H1 (cell line): ENCODE measurements around the gene USF1. TPM values are rescaled to one million over a fixed set of nuclear protein-coding genes. Genes with fewer than 3 reads are reported as not detected.

Experiments used
- CHD1 ChIP-seq: IDR thresholded peaks from 2 replicates; pipeline ENCODE4 v1.6.1; 2012; ENCODE audit warnings: low read depth, low read length, improper control_type of control experiment
- HDAC2 ChIP-seq, 2 experiments: fragments of 300-600 bp in 1 of 2; sonication (generic) in 1 of 2; IDR thresholded peaks; 2 replicates each; pipeline ENCODE4 v1.6.1; 2011 to 2012; ENCODE audit warnings: low read depth in 2 of 2, low read length in 2 of 2, mild to moderate bottlenecking in 2 of 2, moderate library complexity in 2 of 2, borderline replicate concordance in 1 of 2, inconsistent platforms in 1 of 2
- HDAC6 ChIP-seq: IDR thresholded peaks from one replicate; pipeline ENCODE4 v1.7.1; 2012; ENCODE audit warnings: low read depth, mild to moderate bottlenecking, inconsistent platforms, low read length, moderate library complexity
- RBBP5 ChIP-seq: IDR thresholded peaks from 2 replicates; pipeline ENCODE4 v1.7.1; 2012; ENCODE audit warnings: low read depth, mild to moderate bottlenecking, inconsistent platforms, low read length, moderate library complexity, borderline replicate concordance
- SIN3A ChIP-seq, 2 experiments: IDR thresholded peaks in 1 of 2; conservative IDR thresholded peaks in 1 of 2; 2 replicates each; pipeline ENCODE4 v1.6.1; 2011 to 2012; ENCODE audit warnings: low read length in 2 of 2, improper control_type of control experiment in 1 of 2, low read depth in 1 of 2, mild to moderate bottlenecking in 1 of 2
- YY1 ChIP-seq: IDR thresholded peaks from 2 replicates; pipeline ENCODE4 v1.6.1; 2011; ENCODE audit warnings: low read depth, mild to moderate bottlenecking, low read length
- polyA plus RNA-seq, 7 experiments: library from polyadenylated mRNA; depleted of rRNA in 3 of 7; stranded (reverse) in 5 of 7; unstranded in 2 of 7; fragments of >200 nt in 5 of 7; fragments of 200-250 nt in 2 of 7; gene quantifications; 1 replicate in 5 of 7; 2 replicates in 1 of 7; 4 replicates in 1 of 7; pipeline versions ENCODE4 v1.2.1 to v1.2.3, GENCODE V29; 2011 to 2013; ENCODE audit warnings: missing spikeins in 2 of 7, mixed read lengths in 2 of 7
- total RNA-seq: library from RNA; stranded (reverse); fragmentation: NEBNext Ultra II Directional; extraction: Animal tissue kit (Norgen Biotek cat#: 25700); gene quantifications from 2 replicates; pipeline ENCODE4 v1.2.1, GENCODE V29; 2021

The USF1 gene
- total and polyA plus RNA-seq, 2 of the 8 experiments (the other 6 are each of a cell fraction or from before 2014, with no cell fraction given), result 45.7 to 68.9 TPM

GRCh38 chr1:161091796-161092507, 46.2 kb upstream of the USF1 start (continued):
- TF ChIP-seq SIN3A (conservative IDR thresholded peaks at IDR 0.05 in 1 of 2, IDR thresholded peaks at IDR 0.05 in 1 of 2; ENCODE audit: low read depth in 1 of 2, low read length in 2 of 2) (no peak), HDAC6 (no peak), HDAC2 (IDR thresholded peaks at IDR 0.05; ENCODE audit: borderline replicate concordance in 1 of 2, low read depth in 2 of 2, low read length in 2 of 2) (no peak), CHD1 (no peak), RBBP5 (no peak), YY1 (no peak)
